Measurements from ENCODE around the gene CCDC197.

GRCh38 chr14:93989939-93990338, 7.2 kb upstream of the CCDC197 start:
- TF ChIP-seq CTCF (IDR thresholded peaks at IDR 0.05) (no peak), POLR2A (IDR thresholded peaks at IDR 0.05) (no peak), POLR2AphosphoS5 (IDR thresholded peaks at IDR 0.05) (no peak), EP300 (IDR thresholded peaks at IDR 0.05) (no peak)

Data from stomach (tissue), 4 donors.